GM12891 (cell line): ENCODE data around the gene JMJD6.
"Not testable (repeated sequence)": the region's sequence is repeated elsewhere in the genome, so short reads cannot be mapped to it uniquely, and the experiment has no call there.

Experiments
- DNase-seq: peaks from one replicate; pipeline ENCODE4 v3.0.0; 2011; ENCODE audit warnings: low spot score; ENCODE audit not compliant: insufficient read length
- FAIRE-seq: peaks from 2 replicates; lab custom pipeline; 2011; peaks lifted over from hg19 to GRCh38; lab: Jason Lieb, UNC
- PAX5 ChIP-seq: IDR thresholded peaks from 2 replicates; pipeline ENCODE4 v1.6.1; 2011; ENCODE audit warnings: low read length, moderate library complexity, mild to moderate bottlenecking; ENCODE audit not compliant: insufficient read depth, severe bottlenecking
- POLR2A ChIP-seq: IDR thresholded peaks from 2 replicates; pipeline ENCODE4 v1.6.1; 2011; ENCODE audit warnings: low read depth, low read length, control low read depth
- POLR2AphosphoS5 ChIP-seq: IDR thresholded peaks from 2 replicates; pipeline ENCODE4 v1.6.1; 2011; ENCODE audit warnings: low read depth, low read length, control low read depth
- POU2F2 ChIP-seq: IDR thresholded peaks from 2 replicates; pipeline ENCODE4 v1.6.1; 2011; ENCODE audit warnings: low read depth, mild to moderate bottlenecking, control low read depth, low read length, moderate library complexity
- SPI1 ChIP-seq: IDR thresholded peaks from 2 replicates; pipeline ENCODE4 v1.6.1; 2011; ENCODE audit warnings: low read depth, low read length, control low read depth
- TAF1 ChIP-seq: IDR thresholded peaks from 2 replicates; pipeline ENCODE4 v1.6.1; 2011; ENCODE audit warnings: low read depth, low read length, control low read depth

The JMJD6 gene

GRCh38 chr17:76726776-76727718, 641 bp upstream of the JMJD6 start, which contains the start of gene METTL23:
METTL23 (plus strand) TSS chr17:76726839; CDS start chr17:76729711, 2,872 bp downstream.
- FAIRE-seq (peak; percentile 69), DNase-seq (peak; percentile 66)
- TF ChIP-seq SPI1: no peak
- TF ChIP-seq TAF1: no peak; the same call in 1 of the 2 replicates
- TF ChIP-seq POLR2A: peak; percentile 28; the same call in 1 of the 2 replicates
- peak; percentile 86 for TF ChIP-seq POLR2AphosphoS5
- TF ChIP-seq POU2F2: no peak
- TF ChIP-seq PAX5: no peak

- TF ChIP-seq POLR2A (peak; percentile 16; the same call in 1 of the 2 replicates), POLR2AphosphoS5 (no peak)
- FAIRE-seq (peak; percentile 83), DNase-seq (peak; percentile 47)
Observed at GRCh38 chr17:76725580-76726230, 701 bp downstream of the JMJD6 start.

- FAIRE-seq: no peak
- TF ChIP-seq POU2F2: no peak
- no peak for TF ChIP-seq TAF1
- no peak for TF ChIP-seq SPI1
- TF ChIP-seq PAX5: no peak
- TF ChIP-seq POLR2AphosphoS5: no peak
- no peak for TF ChIP-seq POLR2A
- DNase-seq: no peak
Observed at GRCh38 chr17:76723812-76724211, 2.6 kb downstream of the JMJD6 start.

- FAIRE-seq: not testable (repeated sequence)
Observed at GRCh38 chr17:76722977-76723376, 3.4 kb downstream of the JMJD6 start.

GRCh38 chr17:76722279-76722678, 4.1 kb downstream of the JMJD6 start:
- FAIRE-seq: no peak
- TF ChIP-seq TAF1 (no peak), POU2F2 (no peak), POLR2A (no peak), PAX5 (no peak)
- DNase-seq: no peak

More at GRCh38 chr17:76722977-76723376, 3.4 kb downstream of the JMJD6 start:
- DNase-seq: not testable (repeated sequence)

GRCh38 chr17:76721463-76721862, 4.9 kb downstream of the JMJD6 start:
- no peak for FAIRE-seq

GRCh38 chr17:76720941-76721340, 5.5 kb downstream of the JMJD6 start:
- no peak for TF ChIP-seq PAX5
- TF ChIP-seq POU2F2: no peak
- TF ChIP-seq SPI1: no peak
- TF ChIP-seq POLR2AphosphoS5: no peak
- TF ChIP-seq TAF1: no peak
- TF ChIP-seq POLR2A: no peak
- FAIRE-seq (no peak), DNase-seq (no peak)

More at GRCh38 chr17:76721463-76721862, 4.9 kb downstream of the JMJD6 start:
- DNase-seq: no peak
- TF ChIP-seq POU2F2 (no peak), TAF1 (no peak), POLR2A (no peak), POLR2AphosphoS5 (no peak), SPI1 (no peak), PAX5 (no peak)

- no peak for FAIRE-seq
- TF ChIP-seq POLR2AphosphoS5 (no peak), PAX5 (no peak)
- DNase-seq: no peak
Observed at GRCh38 chr17:76720211-76720610, 6.2 kb downstream of the JMJD6 start.

- FAIRE-seq (no peak), DNase-seq (no peak)
- TF ChIP-seq POU2F2 (no peak), SPI1 (no peak), PAX5 (no peak), POLR2A (no peak), POLR2AphosphoS5 (no peak), TAF1 (no peak)
Observed at GRCh38 chr17:76718516-76718915, 7.9 kb downstream of the JMJD6 start.

- no peak for TF ChIP-seq PAX5
- no peak for FAIRE-seq
- DNase-seq: no peak
Observed at GRCh38 chr17:76716839-76717215, 9.6 kb downstream of the JMJD6 start.
